SU-DHL-6 (cell line): ENCODE data around the gene ABCB4.

Experiments used
- CTCF ChIP-seq: fragments of 200-600 bp; sonication (generic); IDR thresholded peaks from one replicate; pipeline ENCODE4 v1.5.1; 2017; ENCODE audit warnings: antibody characterized with exemption, mild to moderate bottlenecking, low read length, moderate library complexity; ENCODE audit not compliant: insufficient read depth, poor library complexity, severe bottlenecking
- EZH2phosphoT487 ChIP-seq: fragments of 200-600 bp; sonication (generic), shearing (Covaris generic); conservative IDR thresholded peaks from 2 replicates; pipeline ENCODE4 v1.6.1; 2018; ENCODE audit warnings: mild to moderate bottlenecking, antibody characterized with exemption, low read length, moderate library complexity, mixed read lengths

GRCh38 chr7:87398446-87398845 is 77.0 kb downstream of the ABCB4 start:
- TF ChIP-seq CTCF (no peak), EZH2phosphoT487 (no peak)
